Testis (tissue), 2 donors: ENCODE data around the gene BCR.

Experiments
- POLR2A ChIP-seq: fragments of 450-650 bp; IDR thresholded peaks from one replicate; pipeline ENCODE4 v1.6.1; 2017; ENCODE audit warnings: antibody characterized with exemption, mild to moderate bottlenecking, moderate library complexity
- TF ChIP-seq, protein P1 (sequence below), 3 experiments: fragments of 450-650 bp in 2 of 3; fragments of 200-600 bp in 1 of 3; sonication (generic) in 1 of 3; IDR thresholded peaks; one replicate each; pipeline ENCODE4 v1.5.1; 2016 to 2019; ENCODE audit warnings: antibody characterized with exemption in 3 of 3, mild to moderate bottlenecking in 2 of 3, moderate library complexity in 1 of 3

DNA sequence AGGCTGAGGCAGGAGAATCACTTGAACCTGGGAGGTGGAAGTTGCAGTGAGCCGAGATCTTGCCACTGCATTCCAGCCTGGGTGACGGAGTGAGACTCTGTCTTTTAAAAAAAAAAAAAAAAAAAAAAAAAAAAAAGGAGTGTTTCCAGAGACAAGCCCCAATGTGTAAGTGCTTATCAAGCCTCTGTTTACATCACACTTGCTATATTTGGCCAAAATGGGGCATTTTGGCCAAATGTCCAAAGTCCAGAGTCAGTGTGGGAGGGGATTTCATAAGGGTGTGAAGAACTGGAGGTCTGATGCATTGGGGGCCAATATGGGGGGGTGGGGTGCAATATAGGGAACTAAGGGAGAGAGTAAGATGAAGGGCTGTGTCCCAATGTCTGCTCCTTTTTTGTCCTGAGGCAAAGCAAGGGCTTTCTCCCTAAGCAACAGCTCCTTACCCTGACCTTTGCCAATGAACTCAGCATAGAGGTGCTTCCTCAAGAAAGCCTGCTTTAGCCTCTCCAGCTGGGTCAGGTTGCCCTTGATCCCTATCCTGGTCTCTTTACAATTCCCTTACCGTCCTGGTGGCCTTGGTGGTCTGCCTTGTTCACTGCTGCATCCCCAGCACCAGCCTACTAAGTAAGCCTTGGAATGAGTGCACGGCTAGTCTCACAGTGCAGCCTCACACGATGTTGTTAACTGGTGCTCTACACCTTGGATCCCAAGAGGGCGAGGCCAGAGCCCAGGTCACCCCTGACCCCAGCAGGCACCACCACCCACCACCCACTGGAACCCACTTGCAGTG, 14.1 kb upstream of the BCR start:
- TF ChIP-seq, protein P1, sequence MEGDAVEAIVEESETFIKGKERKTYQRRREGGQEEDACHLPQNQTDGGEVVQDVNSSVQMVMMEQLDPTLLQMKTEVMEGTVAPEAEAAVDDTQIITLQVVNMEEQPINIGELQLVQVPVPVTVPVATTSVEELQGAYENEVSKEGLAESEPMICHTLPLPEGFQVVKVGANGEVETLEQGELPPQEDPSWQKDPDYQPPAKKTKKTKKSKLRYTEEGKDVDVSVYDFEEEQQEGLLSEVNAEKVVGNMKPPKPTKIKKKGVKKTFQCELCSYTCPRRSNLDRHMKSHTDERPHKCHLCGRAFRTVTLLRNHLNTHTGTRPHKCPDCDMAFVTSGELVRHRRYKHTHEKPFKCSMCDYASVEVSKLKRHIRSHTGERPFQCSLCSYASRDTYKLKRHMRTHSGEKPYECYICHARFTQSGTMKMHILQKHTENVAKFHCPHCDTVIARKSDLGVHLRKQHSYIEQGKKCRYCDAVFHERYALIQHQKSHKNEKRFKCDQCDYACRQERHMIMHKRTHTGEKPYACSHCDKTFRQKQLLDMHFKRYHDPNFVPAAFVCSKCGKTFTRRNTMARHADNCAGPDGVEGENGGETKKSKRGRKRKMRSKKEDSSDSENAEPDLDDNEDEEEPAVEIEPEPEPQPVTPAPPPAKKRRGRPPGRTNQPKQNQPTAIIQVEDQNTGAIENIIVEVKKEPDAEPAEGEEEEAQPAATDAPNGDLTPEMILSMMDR (IDR thresholded peaks at IDR 0.05): no peak
- no peak for TF ChIP-seq POLR2A
